ENCODE data around the gene TRIM2. TPM values are rescaled to one million over a fixed set of nuclear protein-coding genes. Genes with fewer than 3 reads are reported as not detected.

Gene TRIM2
- total and polyA plus RNA-seq, 2 of the 8 experiments (the other 6 are each of a cell fraction or from before 2014, with no cell fraction given), result 34.0 to 59.8 TPM

DNA sequence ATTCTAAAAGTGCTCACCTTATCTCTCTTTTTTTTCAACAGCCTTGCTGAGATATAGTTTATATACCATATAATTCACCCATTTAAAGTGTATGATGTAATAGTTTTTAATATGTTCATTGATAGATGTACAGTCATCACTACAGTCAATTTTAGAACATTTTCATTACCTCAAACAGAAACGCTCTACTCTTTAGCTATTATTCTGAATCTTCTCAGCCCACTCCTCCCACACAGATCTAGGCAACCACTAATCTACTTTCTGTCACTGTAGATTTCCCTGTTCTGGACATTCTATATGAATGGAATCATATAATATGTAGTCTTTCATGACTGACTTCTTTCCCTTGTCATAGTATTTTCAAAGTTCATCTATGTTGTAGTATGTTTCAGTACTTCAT, 162.8 kb downstream of the TRIM2 start:
- Histone ChIP-seq H3K9ac (replicated peaks in 1 of 4; ENCODE audit: extremely low read depth in 1 of 4, low read depth in 3 of 4, low read length in 3 of 4) (no peak overlapping the region), H3K79me1 (ENCODE audit: low read depth, low read length) (no peaks in the 10 kb centered on the region), H3K4ac (replicated peaks; ENCODE audit: insufficient read length, low read depth, low read length) (no peak overlapping the region), H3K27me3 (replicated peaks in 1 of 4; ENCODE audit: control insufficient read depth in 3 of 4, extremely low read depth in 1 of 4, insufficient read depth in 3 of 4, low read length in 3 of 4) (no peaks in the 10 kb centered on the region), H2BK15ac (ENCODE audit: low read length) (no peak overlapping the region), H4K5ac (ENCODE audit: insufficient read length, low read depth, low read length) (no peak overlapping the region), H3K79me2 (ENCODE audit: control insufficient read depth in 1 of 2, insufficient read depth in 2 of 2, low read length in 2 of 2) (no peaks in the 10 kb centered on the region), H3K18ac (ENCODE audit: extremely low read depth, low read length) (no peak overlapping the region), H3K27ac (ENCODE audit: low read depth, low read length) (no peak overlapping the region), H3K4me2 (ENCODE audit: insufficient read depth in 1 of 2, low read depth in 2 of 2, low read length in 2 of 2) (no peak overlapping the region), H2BK5ac (ENCODE audit: low read depth, low read length) (no peak overlapping the region), H2BK120ac (replicated peaks; ENCODE audit: low read depth, low read length) (no peak overlapping the region), H2BK12ac (ENCODE audit: low read depth, low read length) (no peak overlapping the region), H2AK5ac (ENCODE audit: low read depth, low read length) (no peak overlapping the region), H3K23ac (ENCODE audit: insufficient read length) (no peak overlapping the region), H3K23me2 (ENCODE audit: low read depth, low read length) (no peaks in the 10 kb centered on the region; the same call in 1 of the 2 replicates), H4K91ac (replicated peaks; ENCODE audit: insufficient read length, low read length) (no peak overlapping the region), H3K36me3 (ENCODE audit: control insufficient read depth in 2 of 4, insufficient read depth in 4 of 4, low read length in 3 of 4) (peaks cover 0 to 35% (median 12%) of the 10 kb centered on the region in 4 experiments; a peak in 6 of 8 replicates), H4K8ac (ENCODE audit: extremely low read depth, insufficient read depth, low read length) (no peak overlapping the region), H3K14ac (ENCODE audit: insufficient read length) (no peak overlapping the region), H2BK20ac (ENCODE audit: low read length) (no peak overlapping the region), H2AFZ (ENCODE audit: low read length) (no peak overlapping the region), H3K9me3 (ENCODE audit: insufficient read depth in 2 of 2, low read depth in 1 of 2, low read length in 1 of 2) (no peaks in the 10 kb centered on the region; a peak in 1 of 4 replicates), H3K4me1 (replicated peaks in 1 of 4; ENCODE audit: control insufficient read depth in 3 of 4, insufficient read depth in 4 of 4, low read length in 3 of 4) (no peaks in the 10 kb centered on the region), H4K20me1 (replicated peaks in 1 of 2; ENCODE audit: control insufficient read depth in 1 of 2, insufficient read depth in 2 of 2, low read length in 2 of 2) (peaks cover 0 to 2% of the 10 kb centered on the region in 2 experiments), H3K56ac (replicated peaks; ENCODE audit: insufficient read length, low read depth, low read length) (no peak overlapping the region), H3K4me3 (ENCODE audit: extremely low read depth in 1 of 4, insufficient read depth in 2 of 4, low read depth in 3 of 4, low read length in 4 of 4) (no peak overlapping the region)
- 95% methylated on average over 1 of the region's 1 CpG; no CpG with 5 or more reads in 1 of the 2 experiments for WGBS, 2 experiments (ENCODE audit: extremely low coverage in 1 of 2, insufficient coverage in 1 of 2, insufficient read length in 1 of 2, insufficient replicate concordance in 2 of 2, low coverage in 1 of 2, low lambda C conversion rate in 2 of 2, missing lambda C conversion rate in 1 of 2)
- ChIA-PET CTCF (ENCODE audit: partially characterized antibody) (interaction anchor here (0.8 kb wide), 1 partner anchor 383 kb away, joined by 3 read pairs; no protein-coding TSS in a partner anchor), POLR2A (ENCODE audit: partially characterized antibody) (no interaction called here)
- FAIRE-seq (no peak), DNase-seq (ENCODE audit: low read depth in 1 of 2, low spot score in 2 of 2) (no peak)
- TF ChIP-seq, protein P1, sequence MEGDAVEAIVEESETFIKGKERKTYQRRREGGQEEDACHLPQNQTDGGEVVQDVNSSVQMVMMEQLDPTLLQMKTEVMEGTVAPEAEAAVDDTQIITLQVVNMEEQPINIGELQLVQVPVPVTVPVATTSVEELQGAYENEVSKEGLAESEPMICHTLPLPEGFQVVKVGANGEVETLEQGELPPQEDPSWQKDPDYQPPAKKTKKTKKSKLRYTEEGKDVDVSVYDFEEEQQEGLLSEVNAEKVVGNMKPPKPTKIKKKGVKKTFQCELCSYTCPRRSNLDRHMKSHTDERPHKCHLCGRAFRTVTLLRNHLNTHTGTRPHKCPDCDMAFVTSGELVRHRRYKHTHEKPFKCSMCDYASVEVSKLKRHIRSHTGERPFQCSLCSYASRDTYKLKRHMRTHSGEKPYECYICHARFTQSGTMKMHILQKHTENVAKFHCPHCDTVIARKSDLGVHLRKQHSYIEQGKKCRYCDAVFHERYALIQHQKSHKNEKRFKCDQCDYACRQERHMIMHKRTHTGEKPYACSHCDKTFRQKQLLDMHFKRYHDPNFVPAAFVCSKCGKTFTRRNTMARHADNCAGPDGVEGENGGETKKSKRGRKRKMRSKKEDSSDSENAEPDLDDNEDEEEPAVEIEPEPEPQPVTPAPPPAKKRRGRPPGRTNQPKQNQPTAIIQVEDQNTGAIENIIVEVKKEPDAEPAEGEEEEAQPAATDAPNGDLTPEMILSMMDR (IDR thresholded peaks at IDR 0.05; ENCODE audit: control extremely low read depth in 1 of 3, insufficient read depth in 1 of 3, low read depth in 1 of 3, low read length in 3 of 3), result no peak
- no peak for TF ChIP-seq RXRA (IDR thresholded peaks at IDR 0.05; ENCODE audit: insufficient read depth, low read depth, low read length)
- TF ChIP-seq RFX5 (IDR thresholded peaks at IDR 0.05; ENCODE audit: borderline replicate concordance, low read depth, low read length), result no peak
- TF ChIP-seq SUZ12 (IDR thresholded peaks at IDR 0.05; ENCODE audit: low read length), result no peak
- TF ChIP-seq MAFK (IDR thresholded peaks at IDR 0.05; ENCODE audit: low read depth, low read length), result no peak
